WTC11 (cell line): ENCODE data around the gene PFDN1.

Experiments used
- ATF1 ChIP-seq: sonication (generic); formaldehyde crosslinking; IDR thresholded peaks from 2 replicates; pipeline ENCODE4 v1.8.1; 2023; ENCODE audit warnings: mild to moderate bottlenecking, moderate library complexity, missing genetic modification reagents
- CREB1 ChIP-seq: sonication (generic); formaldehyde crosslinking; IDR thresholded peaks from 2 replicates; pipeline ENCODE4 v1.8.0; 2023; ENCODE audit warnings: mild to moderate bottlenecking, missing genetic modification reagents
- CTCF ChIP-seq: fragments of 200-600 bp; IDR thresholded peaks from 2 replicates; pipeline ENCODE4 v1.8.0; 2022; ENCODE audit warnings: antibody characterized with exemption
- ELF4 ChIP-seq: sonication (generic); formaldehyde crosslinking; IDR thresholded peaks from 2 replicates; pipeline ENCODE4 v1.8.1; 2022; ENCODE audit warnings: low read depth, mild to moderate bottlenecking, moderate library complexity, missing genetic modification reagents
- ESRRA ChIP-seq: sonication (generic); formaldehyde crosslinking; IDR thresholded peaks from 2 replicates; pipeline ENCODE4 v1.8.1; 2022; ENCODE audit warnings: mild to moderate bottlenecking, missing genetic modification reagents, borderline replicate concordance
- FOXJ3 ChIP-seq: sonication (generic); formaldehyde crosslinking; IDR thresholded peaks from 2 replicates; pipeline ENCODE4 v1.9.0; 2021; ENCODE audit warnings: missing genetic modification reagents, mild to moderate bottlenecking, borderline replicate concordance
- FOXP1 ChIP-seq: sonication (generic); formaldehyde crosslinking; IDR thresholded peaks from 2 replicates; pipeline ENCODE4 v1.8.0; 2022; ENCODE audit warnings: missing genetic modification reagents, mild to moderate bottlenecking, moderate library complexity, borderline replicate concordance
- IRF1 ChIP-seq: sonication (generic); formaldehyde crosslinking; IDR thresholded peaks from 2 replicates; pipeline ENCODE4 v1.8.0; 2023; ENCODE audit warnings: missing genetic modification reagents
- NR1H2 ChIP-seq: sonication (generic); formaldehyde crosslinking; IDR thresholded peaks from 2 replicates; pipeline ENCODE4 v1.9.0; 2021; ENCODE audit warnings: mild to moderate bottlenecking, moderate library complexity, missing genetic modification reagents
- NR3C1 ChIP-seq: sonication (generic); formaldehyde crosslinking; conservative IDR thresholded peaks from 2 replicates; pipeline ENCODE4 v1.8.1; 2023; ENCODE audit warnings: low read depth, mild to moderate bottlenecking, missing genetic modification reagents
- PREB ChIP-seq: sonication (generic); formaldehyde crosslinking; IDR thresholded peaks from 2 replicates; pipeline ENCODE4 v1.8.1; 2022; ENCODE audit warnings: mild to moderate bottlenecking, missing genetic modification reagents, moderate library complexity, borderline replicate concordance
- SP1 ChIP-seq: sonication (generic); formaldehyde crosslinking; conservative IDR thresholded peaks from 2 replicates; pipeline ENCODE4 v1.8.1; 2022; ENCODE audit warnings: missing genetic modification reagents
- ZNF396 ChIP-seq: fragments of 250-450 bp; sonication (Bioruptor Pico); IDR thresholded peaks from 2 replicates; pipeline ENCODE4 v1.8.0; 2021; ENCODE audit warnings: mild to moderate bottlenecking, moderate library complexity, borderline replicate concordance

- TF ChIP-seq CTCF (no peak), ATF1 (CRISPR knock-in tag) (no peak), ESRRA (CRISPR knock-in tag) (no peak), FOXJ3 (no peak), ZNF396 (CRISPR knock-in tag) (no peak), PREB (CRISPR knock-in tag) (no peak), NR3C1 (no peak), ELF4 (CRISPR knock-in tag) (no peak), SP1 (no peak), IRF1 (CRISPR knock-in tag) (no peak), NR1H2 (CRISPR knock-in tag) (no peak), FOXP1 (CRISPR knock-in tag) (no peak), CREB1 (CRISPR knock-in tag) (no peak)
Observed at GRCh38 chr5:140265845-140266244, 37.1 kb downstream of the PFDN1 start.
